Ovary (tissue), 9 donors: ENCODE results near the gene DCLRE1C. TPM values are rescaled to one million over a fixed set of nuclear protein-coding genes. Genes with fewer than 3 reads are reported as not detected.
"Not testable (repeated sequence)": the region's sequence is repeated elsewhere in the genome, so short reads cannot be mapped to it uniquely, and the experiment has no call there.

Source experiments
- DNase-seq, 5 donors: peaks; one replicate each; pipeline ENCODE4 v3.0.0-alpha.2; 2019 to 2020
- H3K27ac ChIP-seq, 2 donors: fragments of 200-600 bp; one replicate each; pipeline versions ENCODE4 v1.5.1 to v1.8.0; 2019 to 2022
- H3K27me3 ChIP-seq: fragments of 200-600 bp; one replicate; pipeline ENCODE4 v1.8.0; 2022
- H3K36me3 ChIP-seq: fragments of 200-600 bp; sonication (generic); one replicate; pipeline ENCODE4 v1.5.1; 2019
- H3K4me1 ChIP-seq: one replicate; pipeline ENCODE4 v1.8.1; 2013; ENCODE audit warnings: mild to moderate bottlenecking, moderate library complexity; ENCODE audit not compliant: insufficient read depth
- H3K4me3 ChIP-seq: fragments of 200-600 bp; sonication (generic); one replicate; pipeline ENCODE4 v1.5.1; 2017
- H3K9me3 ChIP-seq, 2 donors: fragments of 200-600 bp in 1 of 2; sonication (generic) in 1 of 2; one replicate each; pipeline versions ENCODE4 v1.5.1 to v1.8.1; 2013 to 2019; ENCODE audit warnings: mild to moderate bottlenecking in 1 of 2, moderate library complexity in 1 of 2
- CTCF ChIP-seq, 3 donors: fragments of 450-650 bp in 2 of 3; fragments of 200-600 bp in 1 of 3; IDR thresholded peaks; one replicate each; pipeline versions ENCODE4 v1.5.1 to v1.8.0; 2016 to 2022; ENCODE audit warnings: antibody characterized with exemption in 3 of 3, mild to moderate bottlenecking in 1 of 3
- EP300 ChIP-seq: sonication (generic); formaldehyde crosslinking; IDR thresholded peaks from one replicate; pipeline ENCODE4 v1.6.1; 2017; ENCODE audit warnings: antibody characterized with exemption
- POLR2A ChIP-seq: fragments of 450-650 bp; IDR thresholded peaks from one replicate; pipeline ENCODE4 v1.6.1; 2017; ENCODE audit warnings: antibody characterized with exemption, mild to moderate bottlenecking, moderate library complexity
- WGBS, 3 donors: extraction: QIAGEN DNeasy Blood & Tissue Kit in 1 of 3; methylation state at CpG; one replicate each; pipeline versions ENCODE4 v1.1.5 to v1.1.7; 2013 to 2017; 5-methylcytosine and 5-hydroxymethylcytosine counted together
- intact Hi-C, 4 donors: fragments of 100-400 bp; cut with DNase I; formaldehyde crosslinking; loops; one replicate each; pipeline versions ENCODE4 v1.11.0 to v1.15.1; 2022 to 2023
- polyA plus RNA-seq, 2 donors: library from polyadenylated mRNA; stranded (reverse); fragments of 200-250 nt in 1 of 2; fragments of 350-450 nt in 1 of 2; fragmentation: Illumina TruSeq in 1 of 2; extraction: RNeasy Lipid Tissue Mini Kit (QIAGEN cat#74804) in 1 of 2; gene quantifications; one replicate each; pipeline ENCODE4 v1.2.3, GENCODE V29; 2013 to 2014
- total RNA-seq, 7 donors: library from RNA; depleted of rRNA in 2 of 7; stranded (reverse); fragments of >200 nt in 2 of 7; fragmentation: NEBNext Ultra II Directional in 3 of 7; extraction: Animal tissue kit (Norgen Biotek cat#: 25700) in 3 of 7; gene quantifications; one replicate each; pipeline versions ENCODE4 v1.1.0 to v1.2.4, GENCODE V29; 2016 to 2023
- donor health status: DM: no; HTN: no; CAD: no; lungs with moderate emphysema.
- donor health status: DM: no; HTN: no; CAD: no.
- donor health status: Bipolar disorder and iron deficiency.
- donor health status: DM: yes; HTN: yes; CAD: no.
- donor health status: DM: no; HTN: no; CAD: no.
- donor health status: DM: yes; HTN: yes; CAD: no.

Gene DCLRE1C
- total and polyA plus RNA-seq, 9 donors = 5.0 to 12.9 (median 8.8) TPM

GRCh38 chr10:14876764-14877163 is 77.1 kb downstream of the DCLRE1C start:
- H3K36me3 ChIP-seq = no peaks in the 10 kb centered on the region
- WGBS, 3 donors = 80 to 86% (median 85%) methylated on average over 9 of the region's 9 CpGs
- no peak overlapping the region for H3K4me3 ChIP-seq
- intact Hi-C loops = no loop called here
- no peaks in the 10 kb centered on the region for H3K4me1 ChIP-seq
- no peak for DNase-seq
- no peak for TF ChIP-seq EP300
- no peak for TF ChIP-seq POLR2A
- TF ChIP-seq CTCF (IDR thresholded peaks at IDR 0.05) = no peak
- H3K27me3 ChIP-seq = no peaks in the 10 kb centered on the region
- no peak overlapping the region for H3K27ac ChIP-seq
- H3K9me3 ChIP-seq = no peaks in the 10 kb centered on the region

GRCh38 chr10:14875941-14876340 is 78.0 kb downstream of the DCLRE1C start:
- no peaks in the 10 kb centered on the region for H3K36me3 ChIP-seq
- intact Hi-C loops = no loop called here
- no peaks in the 10 kb centered on the region for H3K9me3 ChIP-seq
- no peak for TF ChIP-seq POLR2A
- TF ChIP-seq EP300 = no peak
- TF ChIP-seq CTCF (IDR thresholded peaks at IDR 0.05) = no peak
- WGBS, 3 donors = 94 to 96% (median 95%) methylated on average over 12 of the region's 12 CpGs
- H3K4me3 ChIP-seq = no peak overlapping the region
- H3K4me1 ChIP-seq = no peaks in the 10 kb centered on the region
- DNase-seq = no peak
- H3K27ac ChIP-seq = no peak overlapping the region
- H3K27me3 ChIP-seq = no peaks in the 10 kb centered on the region

- 57 to 68% (median 65%) methylated on average over 2 of the region's 2 CpGs for WGBS, 3 donors
- H3K4me1 ChIP-seq = no peaks in the 10 kb centered on the region
- no peak for DNase-seq
- intact Hi-C loops = no loop called here
- no peaks in the 10 kb centered on the region for H3K9me3 ChIP-seq
- no peak overlapping the region for H3K27ac ChIP-seq
- H3K27me3 ChIP-seq = no peaks in the 10 kb centered on the region
- no peak overlapping the region for H3K4me3 ChIP-seq
- H3K36me3 ChIP-seq = no peaks in the 10 kb centered on the region
- TF ChIP-seq EP300 (no peak), POLR2A (no peak), CTCF (IDR thresholded peaks at IDR 0.05) (no peak)
Measured at GRCh38 chr10:14873090-14873760, 80.7 kb downstream of the DCLRE1C start.

GRCh38 chr10:14864871-14865270 is 89.0 kb downstream of the DCLRE1C start:
- DNase-seq, H3K9me3 ChIP-seq, H3K27me3 ChIP-seq, H3K36me3 ChIP-seq, H3K4me3 ChIP-seq, H3K27ac ChIP-seq, H3K4me1 ChIP-seq, intact Hi-C loops: not testable (repeated sequence)
- WGBS, 3 donors = 96 to 100% (median 96%) methylated on average over 3 of the region's 3 CpGs

GRCh38 chr10:14864466-14864865 is 89.4 kb downstream of the DCLRE1C start:
- H3K27ac ChIP-seq, H3K9me3 ChIP-seq, H3K4me1 ChIP-seq, H3K4me3 ChIP-seq, H3K27me3 ChIP-seq, H3K36me3 ChIP-seq, DNase-seq, intact Hi-C loops: not testable (repeated sequence)
- 97 to 98% (median 98%) methylated on average over 6 of the region's 6 CpGs for WGBS, 3 donors
